ENCODE data around the gene SLF2. TPM values are rescaled to one million over a fixed set of nuclear protein-coding genes. Genes with fewer than 3 reads are reported as not detected.

The SLF2 gene
- total and polyA plus RNA-seq, 9 of the 15 experiments (the other 6 are each of a cell fraction or from before 2014, with no cell fraction given): 1.7 to 18.4 (median 7.8) TPM

GRCh38 chr10:101000915-101001658 is 88.3 kb downstream of the SLF2 start:
- intact Hi-C loops (cut with micrococcal nuclease): no loop called here
- no peak overlapping the region for H2AFZ ChIP-seq (ENCODE audit: low read depth, low read length)
- no peaks in the 10 kb centered on the region for H4K20me1 ChIP-seq (replicated peaks; ENCODE audit: control insufficient read depth, insufficient read depth, low read length)
- peaks cover 64% of the 10 kb centered on the region for H3K79me2 ChIP-seq (ENCODE audit: control insufficient read depth, insufficient read depth, low read length)
- peak overlapping the region; percentile 76 for H3K4me3 ChIP-seq
- in situ Hi-C loops (cut with MboI): no loop called here
- H3K4me2 ChIP-seq (ENCODE audit: insufficient read depth, low read length): peak overlapping the region; percentile 100
- DNase-seq (ENCODE audit: extremely low read depth in 1 of 4, low spot score in 3 of 4): peak in 2 of 4 experiments; percentile 37 to 64
- H3K27me3 ChIP-seq (ENCODE audit: control insufficient read depth in 2 of 2, insufficient read depth in 2 of 2, low read length in 2 of 2): no peaks in the 10 kb centered on the region
- ChIA-PET POLR2A (interaction anchor here (1.0 kb wide), 1 partner anchor 10 kb away, joined by 3 read pairs; no protein-coding TSS in a partner anchor), CTCF (ENCODE audit: low intra/inter-chr PET ratio) (interaction anchor here (9.3 kb wide), 1 partner anchor 12 kb away, joined by 150 read pairs; no protein-coding TSS in a partner anchor)
- peak overlapping the region; percentile 88 for H3K27ac ChIP-seq (ENCODE audit: extremely low read depth, low read depth, low read length)
- H3K9me3 ChIP-seq (replicated peaks; ENCODE audit: control insufficient read depth, insufficient read depth, low read depth, low read length): no peaks in the 10 kb centered on the region
- peak; percentile 3; the same call in 2 of the 3 replicates for ATAC-seq
- WGBS (ENCODE audit: insufficient coverage, low coverage, missing lambda C conversion rate): 29% methylated on average over 8 of the region's 12 CpGs
- H3K9ac ChIP-seq (ENCODE audit: insufficient read depth in 1 of 2, low read depth in 2 of 2, low read length in 2 of 2): peak overlapping the region; percentile 85 to 90
- FAIRE-seq: peak; percentile 65
- no peaks in the 10 kb centered on the region for H3K9me1 ChIP-seq (ENCODE audit: control insufficient read depth, insufficient read depth, low read length)
- peaks cover 20 to 70% of the 10 kb centered on the region in 2 experiments; a peak in 4 of 5 replicates for H3K4me1 ChIP-seq (replicated peaks in 1 of 2; ENCODE audit: control insufficient read depth in 2 of 2, insufficient read depth in 2 of 2, low read length in 2 of 2)
- peaks cover 37% of the 10 kb centered on the region; the same call in 2 of the 3 replicates for H3K36me3 ChIP-seq (ENCODE audit: control insufficient read depth, insufficient read depth, low read length)
- BruUV-seq (replicated peaks): TSS peak; percentile 37
- TF ChIP-seq, protein P1, sequence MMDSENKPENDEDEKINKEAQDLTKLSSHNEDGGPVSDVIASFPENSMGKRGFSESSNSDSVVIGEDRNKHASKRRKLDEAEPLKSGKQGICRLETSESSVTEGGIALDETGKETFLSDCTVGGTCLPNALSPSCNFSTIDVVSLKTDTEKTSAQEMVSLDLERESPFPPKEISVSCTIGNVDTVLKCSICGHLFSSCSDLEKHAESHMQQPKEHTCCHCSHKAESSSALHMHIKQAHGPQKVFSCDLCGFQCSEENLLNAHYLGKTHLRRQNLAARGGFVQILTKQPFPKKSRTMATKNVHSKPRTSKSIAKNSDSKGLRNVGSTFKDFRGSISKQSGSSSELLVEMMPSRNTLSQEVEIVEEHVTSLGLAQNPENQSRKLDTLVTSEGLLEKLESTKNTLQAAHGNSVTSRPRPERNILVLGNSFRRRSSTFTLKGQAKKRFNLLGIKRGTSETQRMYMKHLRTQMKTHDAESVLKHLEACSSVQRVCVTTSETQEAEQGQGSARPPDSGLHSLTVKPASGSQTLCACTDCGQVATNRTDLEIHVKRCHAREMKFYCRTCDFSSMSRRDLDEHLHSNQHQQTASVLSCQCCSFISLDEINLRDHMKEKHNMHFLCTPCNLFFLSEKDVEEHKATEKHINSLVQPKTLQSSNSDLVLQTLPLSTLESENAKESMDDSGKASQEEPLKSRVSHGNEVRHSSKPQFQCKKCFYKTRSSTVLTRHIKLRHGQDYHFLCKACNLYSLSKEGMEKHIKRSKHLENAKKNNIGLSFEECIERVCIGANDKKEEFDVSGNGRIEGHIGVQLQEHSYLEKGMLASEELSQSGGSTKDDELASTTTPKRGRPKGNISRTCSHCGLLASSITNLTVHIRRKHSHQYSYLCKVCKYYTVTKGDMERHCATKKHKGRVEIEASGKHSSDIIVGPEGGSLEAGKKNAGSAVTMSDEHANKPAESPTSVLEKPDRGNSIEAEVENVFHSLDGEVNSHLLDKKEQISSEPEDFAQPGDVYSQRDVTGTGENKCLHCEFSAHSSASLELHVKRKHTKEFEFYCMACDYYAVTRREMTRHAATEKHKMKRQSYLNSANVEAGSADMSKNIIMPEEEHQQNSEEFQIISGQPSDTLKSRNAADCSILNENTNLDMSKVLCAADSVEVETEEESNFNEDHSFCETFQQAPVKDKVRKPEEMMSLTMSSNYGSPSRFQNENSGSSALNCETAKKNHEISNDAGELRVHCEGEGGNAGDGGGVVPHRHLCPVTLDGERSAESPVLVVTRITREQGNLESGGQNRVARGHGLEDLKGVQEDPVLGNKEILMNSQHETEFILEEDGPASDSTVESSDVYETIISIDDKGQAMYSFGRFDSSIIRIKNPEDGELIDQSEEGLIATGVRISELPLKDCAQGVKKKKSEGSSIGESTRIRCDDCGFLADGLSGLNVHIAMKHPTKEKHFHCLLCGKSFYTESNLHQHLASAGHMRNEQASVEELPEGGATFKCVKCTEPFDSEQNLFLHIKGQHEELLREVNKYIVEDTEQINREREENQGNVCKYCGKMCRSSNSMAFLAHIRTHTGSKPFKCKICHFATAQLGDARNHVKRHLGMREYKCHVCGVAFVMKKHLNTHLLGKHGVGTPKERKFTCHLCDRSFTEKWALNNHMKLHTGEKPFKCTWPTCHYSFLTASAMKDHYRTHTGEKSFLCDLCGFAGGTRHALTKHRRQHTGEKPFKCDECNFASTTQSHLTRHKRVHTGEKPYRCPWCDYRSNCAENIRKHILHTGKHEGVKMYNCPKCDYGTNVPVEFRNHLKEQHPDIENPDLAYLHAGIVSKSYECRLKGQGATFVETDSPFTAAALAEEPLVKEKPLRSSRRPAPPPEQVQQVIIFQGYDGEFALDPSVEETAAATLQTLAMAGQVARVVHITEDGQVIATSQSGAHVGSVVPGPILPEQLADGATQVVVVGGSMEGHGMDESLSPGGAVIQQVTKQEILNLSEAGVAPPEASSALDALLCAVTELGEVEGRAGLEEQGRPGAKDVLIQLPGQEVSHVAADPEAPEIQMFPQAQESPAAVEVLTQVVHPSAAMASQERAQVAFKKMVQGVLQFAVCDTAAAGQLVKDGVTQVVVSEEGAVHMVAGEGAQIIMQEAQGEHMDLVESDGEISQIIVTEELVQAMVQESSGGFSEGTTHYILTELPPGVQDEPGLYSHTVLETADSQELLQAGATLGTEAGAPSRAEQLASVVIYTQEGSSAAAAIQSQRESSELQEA (IDR thresholded peaks at IDR 0.05; ENCODE audit: low read depth): no peak
- TF ChIP-seq, protein P2, sequence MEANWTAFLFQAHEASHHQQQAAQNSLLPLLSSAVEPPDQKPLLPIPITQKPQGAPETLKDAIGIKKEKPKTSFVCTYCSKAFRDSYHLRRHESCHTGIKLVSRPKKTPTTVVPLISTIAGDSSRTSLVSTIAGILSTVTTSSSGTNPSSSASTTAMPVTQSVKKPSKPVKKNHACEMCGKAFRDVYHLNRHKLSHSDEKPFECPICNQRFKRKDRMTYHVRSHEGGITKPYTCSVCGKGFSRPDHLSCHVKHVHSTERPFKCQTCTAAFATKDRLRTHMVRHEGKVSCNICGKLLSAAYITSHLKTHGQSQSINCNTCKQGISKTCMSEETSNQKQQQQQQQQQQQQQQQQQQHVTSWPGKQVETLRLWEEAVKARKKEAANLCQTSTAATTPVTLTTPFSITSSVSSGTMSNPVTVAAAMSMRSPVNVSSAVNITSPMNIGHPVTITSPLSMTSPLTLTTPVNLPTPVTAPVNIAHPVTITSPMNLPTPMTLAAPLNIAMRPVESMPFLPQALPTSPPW (CRISPR knock-in tag; IDR thresholded peaks at IDR 0.05): peak; percentile 40
- TF ChIP-seq RB1 (IDR thresholded peaks at IDR 0.05; ENCODE audit: low read depth) (no peak), MNT (conservative IDR thresholded peaks at IDR 0.05) (0 out of 4 replicates have a peak, but pooled peaks of 1 of the 2 experiments have one; percentile 12), UBTF (IDR thresholded peaks at IDR 0.05; ENCODE audit: borderline replicate concordance in 1 of 2, low read depth in 2 of 2, low read length in 2 of 2) (peak; percentile 34 to 45; a peak in 1 of 4 replicates)
